OCI-M2 (cell line): ENCODE data around the gene MAGT1.
"Not testable (repeated sequence)": the region's sequence is repeated elsewhere in the genome, so short reads cannot be mapped to it uniquely, and the experiment has no call there.

ENCODE experiments used
- DNase-seq: peaks from one replicate; lab custom pipeline; 2025; ENCODE audit not compliant: unreplicated experiment; lab: John Stamatoyannopoulos, UW

The MAGT1 gene

GRCh38 chrX:77875372-77875771 is 19.9 kb downstream of the MAGT1 start:
- DNase-seq, result no peak

- not testable (repeated sequence) for DNase-seq
These were observed 63.7 kb downstream of the MAGT1 start for GRCh38 chrX:77831544-77831943.

GRCh38 chrX:77821989-77822388 is 73.2 kb downstream of the MAGT1 start:
- DNase-seq, result not testable (repeated sequence)

GRCh38 chrX:77820091-77820727 is 75.0 kb downstream of the MAGT1 start:
- DNase-seq, result no peak

- no peak for DNase-seq
These were observed 81.0 kb downstream of the MAGT1 start for GRCh38 chrX:77814210-77814609.

- no peak for DNase-seq
These were observed 93.0 kb downstream of the MAGT1 start for GRCh38 chrX:77802201-77802600.

GRCh38 chrX:77795124-77795523 is 100.1 kb downstream of the MAGT1 start:
- no peak for DNase-seq

GRCh38 chrX:77793946-77794345 is 101.3 kb downstream of the MAGT1 start:
- no peak for DNase-seq

- DNase-seq, result no peak
These were observed 107.2 kb downstream of the MAGT1 start for GRCh38 chrX:77788050-77788449.

GRCh38 chrX:77786365-77786680 is 108.9 kb downstream of the MAGT1 start:
- DNase-seq, result no peak

- no peak for DNase-seq
These were observed 109.5 kb downstream of the MAGT1 start, which contains the start of gene ATRX for GRCh38 chrX:77785486-77786364. ATRX (minus strand) TSS chrX:77786216; CDS start chrX:77786001, 215 bp downstream.

- DNase-seq, result no peak
These were observed 115.5 kb downstream of the MAGT1 start for GRCh38 chrX:77779695-77780094.

- no peak for DNase-seq
These were observed 118.6 kb downstream of the MAGT1 start for GRCh38 chrX:77776659-77777058.
